CD14-positive monocyte (primary cell): ENCODE measurements around the gene UBQLNL. TPM values are rescaled to one million over a fixed set of nuclear protein-coding genes. Genes with fewer than 3 reads are reported as not detected.

Experiments used
- DNase-seq, 3 donors: peaks; one replicate each; pipeline ENCODE4 v3.0.0-alpha.2; 2011 to 2022
- H2AFZ ChIP-seq: 2 replicates; pipeline ENCODE4 v1.6.0; 2012; ENCODE audit warnings: mild to moderate bottlenecking, low read depth, low read length, inconsistent platforms; ENCODE audit not compliant: insufficient read depth, poor library complexity, severe bottlenecking
- H3K27ac ChIP-seq, 2 donors: 1 replicate in 1 of 2; 2 replicates in 1 of 2; pipeline ENCODE4 v1.5.1; 2012 to 2013; ENCODE audit warnings: low read length in 2 of 2, control low read depth in 1 of 2, inconsistent platforms in 1 of 2, low read depth in 1 of 2, mild to moderate bottlenecking in 1 of 2
- H3K27me3 ChIP-seq, 2 donors: one replicate each; pipeline versions ENCODE4 v1.6.0 to v1.6.1; 2011 to 2013; ENCODE audit warnings: low read length in 2 of 2; ENCODE audit not compliant: control insufficient read depth in 2 of 2, insufficient read depth in 2 of 2
- H3K36me3 ChIP-seq, 2 donors: replicated peaks in 1 of 2; 1 replicate in 1 of 2; 2 replicates in 1 of 2; pipeline versions ENCODE4 v1.5.1 to v1.6.1; 2012 to 2013; ENCODE audit warnings: low read length in 2 of 2, control low read depth in 1 of 2, inconsistent platforms in 1 of 2, mild to moderate bottlenecking in 1 of 2; ENCODE audit not compliant: insufficient read depth in 2 of 2, control insufficient read depth in 1 of 2
- H3K4me1 ChIP-seq, 2 donors: 1 replicate in 1 of 2; 2 replicates in 1 of 2; pipeline versions ENCODE4 v1.5.1 to v1.6.1; 2012 to 2013; ENCODE audit warnings: low read length in 2 of 2, control low read depth in 1 of 2, inconsistent platforms in 1 of 2, mild to moderate bottlenecking in 1 of 2, moderate library complexity in 1 of 2; ENCODE audit not compliant: insufficient read depth in 2 of 2, control insufficient read depth in 1 of 2
- H3K4me2 ChIP-seq: replicated peaks from 2 replicates; pipeline ENCODE3; 2012; ENCODE audit warnings: low read length, moderate library complexity, mild to moderate bottlenecking; ENCODE audit not compliant: poor library complexity, severe bottlenecking; ENCODE audit errors: extremely low read depth
- H3K4me3 ChIP-seq, 3 experiments: fragments of 200-600 bp in 1 of 3; sonication (generic) in 1 of 3; replicated peaks in 1 of 3; 1 replicate in 2 of 3; 2 replicates in 1 of 3; pipeline ENCODE4 v1.5.1; 2011 to 2013; ENCODE audit warnings: low read length in 3 of 3, mild to moderate bottlenecking in 3 of 3, control low read depth in 2 of 3, low read depth in 2 of 3, inconsistent platforms in 1 of 3, moderate library complexity in 1 of 3
- H3K79me2 ChIP-seq: 2 replicates; pipeline ENCODE4 v1.6.0; 2012; ENCODE audit warnings: mild to moderate bottlenecking, control low read depth, inconsistent platforms, low read length, moderate library complexity; ENCODE audit not compliant: insufficient read depth
- H3K9ac ChIP-seq: 2 replicates; pipeline ENCODE4 v1.6.0; 2017; ENCODE audit warnings: low read length, mild to moderate bottlenecking; ENCODE audit not compliant: insufficient read depth, poor library complexity, severe bottlenecking
- H3K9me3 ChIP-seq, 2 donors: replicated peaks in 1 of 2; 1 replicate in 1 of 2; 2 replicates in 1 of 2; pipeline versions ENCODE4 v1.5.1 to v1.6.1; 2012 to 2013; ENCODE audit warnings: low read length in 2 of 2, control low read depth in 1 of 2; ENCODE audit not compliant: control insufficient read depth in 1 of 2, insufficient read depth in 1 of 2
- H4K20me1 ChIP-seq: 2 replicates; pipeline ENCODE4 v1.6.0; 2012; ENCODE audit warnings: mild to moderate bottlenecking, low read length, control low read depth, moderate library complexity; ENCODE audit not compliant: insufficient read depth
- H3K27ac Mint-ChIP-seq, 7 donors: one replicate each; pipeline ENCODE4 v1.8.0; 2020; ENCODE audit warnings: mild to moderate bottlenecking in 7 of 7, mixed read lengths in 7 of 7, moderate library complexity in 6 of 7, inconsistent platforms in 2 of 7
- H3K27me3 Mint-ChIP-seq, 3 donors: one replicate each; pipeline ENCODE4 v1.8.0; 2021 to 2022; ENCODE audit warnings: low read depth in 3 of 3, mild to moderate bottlenecking in 3 of 3, mixed read lengths in 3 of 3, moderate library complexity in 3 of 3, inconsistent platforms in 1 of 3
- H3K36me3 Mint-ChIP-seq, 2 donors: one replicate each; pipeline ENCODE4 v1.8.0; 2020; ENCODE audit warnings: mixed read lengths in 2 of 2, inconsistent platforms in 1 of 2, mild to moderate bottlenecking in 1 of 2
- H3K4me1 Mint-ChIP-seq: one replicate; pipeline ENCODE4 v1.8.0; 2020; ENCODE audit warnings: mild to moderate bottlenecking, mixed read lengths
- H3K4me3 Mint-ChIP-seq, 2 donors: one replicate each; pipeline ENCODE4 v1.8.0; 2020; ENCODE audit warnings: mild to moderate bottlenecking in 2 of 2, mixed read lengths in 2 of 2, moderate library complexity in 1 of 2
- H3K9me3 Mint-ChIP-seq, 7 donors: one replicate each; pipeline ENCODE4 v1.8.0; 2020 to 2022; ENCODE audit warnings: mixed read lengths in 7 of 7, mild to moderate bottlenecking in 6 of 7, moderate library complexity in 6 of 7, inconsistent platforms in 2 of 7
- WGBS: methylation state at CpG from one replicate; pipeline ENCODE4 v1.1.5; 2013; ENCODE audit warnings: missing lambda C conversion rate; ENCODE audit not compliant: insufficient coverage; 5-methylcytosine and 5-hydroxymethylcytosine counted together
- intact Hi-C, 2 donors: fragments of 100-400 bp; cut with micrococcal nuclease; formaldehyde crosslinking; loops; one replicate each; pipeline versions ENCODE4 v1.15.0 to v1.15.1; 2023
- polyA plus RNA-seq, 3 donors: library from polyadenylated mRNA; depleted of rRNA in 1 of 3; unstranded in 2 of 3; stranded (reverse) in 1 of 3; fragments of 300-500 nt in 2 of 3; fragments of >200 nt in 1 of 3; fragmentation: Illumina TruSeq in 2 of 3; gene quantifications; 1 replicate in 2 of 3; 2 replicates in 1 of 3; pipeline ENCODE4 v1.2.3, GENCODE V29; 2012 to 2021
- TF ChIP-seq, protein P1 (sequence below): fragments of 200-600 bp; IDR thresholded peaks from one replicate; pipeline ENCODE4 v1.8.0; 2022; ENCODE audit warnings: antibody characterized with exemption, mild to moderate bottlenecking

Gene UBQLNL
- polyA plus RNA-seq, 3 donors, result 0.33 TPM; not detected in 2

DNA sequence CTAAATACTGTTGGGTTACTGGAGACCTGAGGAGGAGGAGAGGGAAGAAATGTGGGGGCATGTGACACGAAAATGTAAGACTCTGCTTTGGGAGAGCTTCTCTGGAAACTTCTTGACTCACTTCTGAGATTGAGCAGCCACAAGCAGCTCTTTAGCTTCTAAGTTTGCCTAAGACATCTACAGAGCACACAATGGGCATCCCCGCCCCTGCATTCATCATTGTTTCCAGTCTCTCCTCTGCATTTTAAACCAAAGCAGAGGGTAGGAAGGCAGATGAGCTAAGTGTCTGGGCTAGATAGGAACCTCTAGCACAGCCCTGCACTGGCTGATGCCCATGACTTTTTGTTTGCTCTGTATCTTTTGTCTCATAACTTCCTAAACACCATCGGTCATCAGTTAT is 30.1 kb downstream of the UBQLNL start:
- no peak for DNase-seq
- no peak overlapping the region for H3K4me2 ChIP-seq
- Mint-ChIP-seq H3K9me3 (no peaks in the 10 kb centered on the region), H3K4me1 (peaks cover 3% of the 10 kb centered on the region), H3K27ac (no peak overlapping the region), H3K36me3 (no peaks in the 10 kb centered on the region), H3K4me3 (no peak overlapping the region), H3K27me3 (peaks cover 0 to 3% (median 0%) of the 10 kb centered on the region in 3 donors)
- no peaks in the 10 kb centered on the region for H3K36me3 ChIP-seq
- no peaks in the 10 kb centered on the region for H3K4me1 ChIP-seq
- no peak overlapping the region for H3K4me3 ChIP-seq
- H3K27me3 ChIP-seq, result no peaks in the 10 kb centered on the region
- TF ChIP-seq, protein P1, sequence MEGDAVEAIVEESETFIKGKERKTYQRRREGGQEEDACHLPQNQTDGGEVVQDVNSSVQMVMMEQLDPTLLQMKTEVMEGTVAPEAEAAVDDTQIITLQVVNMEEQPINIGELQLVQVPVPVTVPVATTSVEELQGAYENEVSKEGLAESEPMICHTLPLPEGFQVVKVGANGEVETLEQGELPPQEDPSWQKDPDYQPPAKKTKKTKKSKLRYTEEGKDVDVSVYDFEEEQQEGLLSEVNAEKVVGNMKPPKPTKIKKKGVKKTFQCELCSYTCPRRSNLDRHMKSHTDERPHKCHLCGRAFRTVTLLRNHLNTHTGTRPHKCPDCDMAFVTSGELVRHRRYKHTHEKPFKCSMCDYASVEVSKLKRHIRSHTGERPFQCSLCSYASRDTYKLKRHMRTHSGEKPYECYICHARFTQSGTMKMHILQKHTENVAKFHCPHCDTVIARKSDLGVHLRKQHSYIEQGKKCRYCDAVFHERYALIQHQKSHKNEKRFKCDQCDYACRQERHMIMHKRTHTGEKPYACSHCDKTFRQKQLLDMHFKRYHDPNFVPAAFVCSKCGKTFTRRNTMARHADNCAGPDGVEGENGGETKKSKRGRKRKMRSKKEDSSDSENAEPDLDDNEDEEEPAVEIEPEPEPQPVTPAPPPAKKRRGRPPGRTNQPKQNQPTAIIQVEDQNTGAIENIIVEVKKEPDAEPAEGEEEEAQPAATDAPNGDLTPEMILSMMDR, result no peak
- no peaks in the 10 kb centered on the region for H3K9me3 ChIP-seq
- intact Hi-C loops, result no loop called here
- no peaks in the 10 kb centered on the region for H4K20me1 ChIP-seq
- H3K9ac ChIP-seq, result no peak overlapping the region
- H2AFZ ChIP-seq, result no peak overlapping the region
- no peak overlapping the region for H3K27ac ChIP-seq
- H3K79me2 ChIP-seq, result no peaks in the 10 kb centered on the region
- WGBS, result no CpG with 5 or more reads among the region's 3 CpGs

DNA sequence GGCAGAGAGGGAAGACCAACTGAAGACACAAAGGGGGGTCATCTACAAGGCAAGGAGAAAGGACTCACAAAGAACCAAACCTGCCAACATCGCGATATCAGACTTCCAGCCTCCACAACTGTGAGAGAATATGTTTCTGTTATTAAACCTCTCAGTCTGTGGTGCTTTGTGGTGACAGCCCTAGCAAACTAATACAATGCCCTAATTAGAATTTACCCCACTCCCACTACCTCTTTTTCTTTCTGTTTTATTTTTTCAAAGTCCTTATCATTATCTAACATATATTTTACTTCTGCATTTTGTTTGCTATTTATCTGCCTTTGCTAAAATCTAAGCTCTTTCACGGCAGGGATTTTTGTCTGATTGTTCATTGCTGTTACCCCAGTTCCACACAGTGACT is 30.5 kb downstream of the UBQLNL start:
- intact Hi-C loops, result no loop called here

More for the DNA sequence above, 30.5 kb downstream of the UBQLNL start:
- H3K4me2 ChIP-seq, result no peak overlapping the region
- H3K4me1 Mint-ChIP-seq, result peaks cover 3% of the 10 kb centered on the region
- no peak overlapping the region for H3K9ac ChIP-seq
- H3K36me3 ChIP-seq, result no peaks in the 10 kb centered on the region
- H3K4me3 ChIP-seq, result no peak overlapping the region
- no peaks in the 10 kb centered on the region for H3K9me3 ChIP-seq
- H3K27ac ChIP-seq, result no peak overlapping the region
- no peaks in the 10 kb centered on the region for H3K79me2 ChIP-seq
- no peak for DNase-seq
- no peaks in the 10 kb centered on the region for H3K4me1 ChIP-seq
- no peak overlapping the region for H3K27ac Mint-ChIP-seq
- TF ChIP-seq, protein P1, result no peak
- 10% methylated on average over 1 of the region's 3 CpGs for WGBS
- H3K27me3 Mint-ChIP-seq, result peaks cover 0 to 3% (median 0%) of the 10 kb centered on the region in 3 donors
- H3K27me3 ChIP-seq, result no peaks in the 10 kb centered on the region
- H3K36me3 Mint-ChIP-seq, result no peaks in the 10 kb centered on the region
- no peaks in the 10 kb centered on the region for H4K20me1 ChIP-seq
- H2AFZ ChIP-seq, result no peak overlapping the region
- H3K9me3 Mint-ChIP-seq, result no peaks in the 10 kb centered on the region
- H3K4me3 Mint-ChIP-seq, result no peak overlapping the region
